ENCODE data around the gene NUCB2. TPM values are rescaled to one million over a fixed set of nuclear protein-coding genes. Genes with fewer than 3 reads are reported as not detected.
A peak's percentile ranks its signal among the peaks of the same experiment; 100 is the strongest.

The NUCB2 gene
- total RNA-seq, 2 donors from 2014 or later, result 60.9 to 111 TPM

DNA sequence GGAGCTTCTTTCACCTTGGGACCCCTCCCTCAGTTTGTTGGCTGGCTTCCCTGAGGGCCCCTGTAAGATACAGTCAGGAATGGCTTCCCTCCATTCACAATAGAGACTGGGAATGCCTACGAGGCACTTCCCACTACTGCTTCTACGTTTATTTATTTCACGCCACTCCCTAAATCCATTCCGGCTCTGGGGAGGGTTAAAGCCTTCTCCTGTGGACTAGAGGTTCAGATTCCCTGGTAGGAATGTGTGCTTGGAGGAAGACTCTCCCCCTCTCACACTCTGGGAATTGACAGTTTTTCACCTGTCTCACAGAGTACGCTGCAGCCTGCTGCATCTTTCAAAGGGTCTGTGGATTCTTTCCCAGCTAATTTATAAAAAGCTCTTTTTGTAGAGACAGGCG, 3.3 kb upstream of the NUCB2 start:
- Histone ChIP-seq H3K9me3 (no peaks in the 10 kb centered on the region), H3K4me1 (no peaks in the 10 kb centered on the region), H3K9ac (ENCODE audit: low read depth in 2 of 2, low read length in 2 of 2) (no peak overlapping the region), H3K27me3 (no peaks in the 10 kb centered on the region), H3K36me3 (no peaks in the 10 kb centered on the region), H3K27ac (no peak overlapping the region), H3K4me3 (no peak overlapping the region)
- TF ChIP-seq CTCF (IDR thresholded peaks at IDR 0.05), result no peak
- intact Hi-C loops (cut with DNase I), result no loop called here
- no peak for DNase-seq

DNA sequence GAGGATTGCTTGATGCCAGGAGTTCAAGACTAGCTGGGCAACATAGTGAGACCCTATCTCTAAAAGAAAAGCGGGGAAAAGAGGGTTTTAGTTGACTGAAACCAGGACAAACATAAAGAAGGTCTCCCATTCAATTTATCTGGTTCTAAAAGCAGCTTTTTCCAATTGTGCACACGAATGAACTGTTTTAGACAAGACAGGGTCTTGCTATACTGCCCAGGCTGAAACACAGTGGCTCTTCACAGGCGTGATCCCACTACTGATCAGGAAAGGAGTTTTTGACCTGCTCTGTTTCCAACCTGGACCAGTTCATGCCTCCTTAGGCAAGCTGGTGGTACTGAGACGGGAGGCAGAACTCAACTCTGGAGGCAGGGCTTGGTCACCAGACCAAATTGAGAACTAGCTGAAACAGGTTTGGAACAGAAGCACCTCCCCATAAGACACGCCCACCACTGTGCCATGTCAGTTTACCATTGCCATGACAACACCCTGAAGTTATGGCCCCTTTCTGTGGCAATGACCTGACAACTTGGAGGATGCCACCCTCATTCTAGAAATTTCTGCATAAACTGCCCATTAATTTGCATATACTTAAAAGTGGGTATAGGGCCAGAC, 2.8 kb upstream of the NUCB2 start:
- H3K27ac ChIP-seq, result no peak overlapping the region
- no peak overlapping the region for H3K4me3 ChIP-seq

GRCh38 chr11:17275400-17276235, 921 bp upstream of the NUCB2 start:
- DNase-seq, result no peak
- Histone ChIP-seq H3K4me1 (no peaks in the 10 kb centered on the region), H3K4me3 (peak overlapping the region; percentile 84), H3K36me3 (no peaks in the 10 kb centered on the region), H3K27ac (peak overlapping the region; percentile 88), H3K27me3 (no peaks in the 10 kb centered on the region), H3K9me3 (no peaks in the 10 kb centered on the region), H3K9ac (ENCODE audit: low read depth in 2 of 2, low read length in 2 of 2) (peak overlapping the region; percentile 72 to 82)
- intact Hi-C loops (cut with DNase I), result loop anchor here (5.0 kb wide), 1 partner anchor 77 kb away; the partner anchor contains the start of gene NCR3LG1
- TF ChIP-seq CTCF (IDR thresholded peaks at IDR 0.05), result no peak

More for the DNA sequence above, 2.8 kb upstream of the NUCB2 start:
- no peak for TF ChIP-seq CTCF (IDR thresholded peaks at IDR 0.05)
- Histone ChIP-seq H3K4me1 (no peaks in the 10 kb centered on the region), H3K36me3 (no peaks in the 10 kb centered on the region), H3K9me3 (no peaks in the 10 kb centered on the region), H3K27me3 (no peaks in the 10 kb centered on the region), H3K9ac (ENCODE audit: low read depth in 2 of 2, low read length in 2 of 2) (no peak overlapping the region)
- DNase-seq, result peak; percentile 37
- intact Hi-C loops (cut with DNase I), result no loop called here

DNA sequence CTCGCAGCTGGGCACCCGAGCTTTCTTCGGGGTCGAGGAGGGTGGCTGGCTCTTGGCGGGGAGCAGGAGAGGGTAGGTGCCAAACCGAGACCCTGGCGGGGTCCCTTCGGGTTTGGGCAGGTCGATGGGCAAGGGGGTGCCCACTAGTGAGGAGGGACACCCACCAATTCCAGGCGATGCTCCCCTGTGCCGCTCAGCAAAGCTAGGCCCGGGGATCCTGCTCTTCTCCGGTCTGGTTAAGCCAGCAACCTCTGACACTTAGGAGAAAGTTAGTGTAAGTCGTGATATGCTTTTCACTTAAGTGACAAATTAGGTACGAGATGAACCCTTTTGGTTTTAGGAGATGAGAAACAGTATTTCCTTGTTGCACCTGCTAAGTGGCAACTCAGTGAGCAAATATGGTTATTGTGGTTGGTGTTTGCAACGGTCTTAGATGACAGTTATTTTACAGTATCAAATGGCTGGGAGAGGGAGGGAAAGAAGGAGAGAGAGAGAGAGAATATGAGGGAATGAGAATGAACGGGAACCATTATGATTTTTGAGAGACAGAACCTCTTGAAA, 565 bp downstream of the NUCB2 start:
- TF ChIP-seq CTCF (IDR thresholded peaks at IDR 0.05), result no peak
- Histone ChIP-seq H3K9me3 (no peaks in the 10 kb centered on the region), H3K27ac (peak overlapping the region; percentile 88), H3K27me3 (no peaks in the 10 kb centered on the region), H3K4me3 (peak overlapping the region; percentile 84), H3K4me1 (no peaks in the 10 kb centered on the region), H3K36me3 (no peaks in the 10 kb centered on the region), H3K9ac (ENCODE audit: low read depth in 2 of 2, low read length in 2 of 2) (peak overlapping the region; percentile 72 to 80)
- DNase-seq, result no peak
- intact Hi-C loops (cut with DNase I), result loop anchor here (5.0 kb wide), 1 partner anchor 75 kb away; the partner anchor contains the start of gene NCR3LG1

DNA sequence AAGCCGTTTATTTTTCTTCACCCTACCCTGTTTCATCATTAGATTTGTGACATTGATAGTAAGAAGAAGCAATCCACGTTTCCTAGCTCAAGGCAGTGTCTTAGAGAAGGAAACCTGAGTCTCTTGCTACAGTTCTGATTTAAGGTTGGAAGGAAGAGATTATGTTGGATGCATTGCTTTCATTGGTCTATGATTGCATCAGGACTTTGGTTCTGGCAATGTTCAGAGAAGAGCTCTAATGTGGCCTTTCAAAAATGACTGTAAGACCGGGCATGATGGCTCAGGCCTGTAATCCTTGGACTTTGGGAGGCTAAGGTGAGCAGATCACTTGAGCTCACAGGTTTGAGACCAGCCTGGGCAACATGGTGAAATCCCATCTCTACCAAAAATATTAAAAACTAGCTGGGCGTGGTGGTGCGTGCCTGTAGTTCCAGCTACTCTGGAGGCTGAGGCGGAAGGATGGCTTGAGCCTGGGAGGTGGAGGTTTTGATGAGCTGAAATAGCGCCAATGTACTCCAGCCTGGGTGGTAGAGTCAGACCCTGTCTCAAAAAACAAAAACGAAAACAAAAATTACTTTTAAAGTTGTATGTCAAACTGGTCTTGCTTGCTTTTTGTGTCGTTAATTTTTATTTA, 4.1 kb downstream of the NUCB2 start:
- Histone ChIP-seq H3K9me3 (no peaks in the 10 kb centered on the region), H3K27me3 (no peaks in the 10 kb centered on the region), H3K27ac (no peak overlapping the region), H3K9ac (ENCODE audit: low read depth in 2 of 2, low read length in 2 of 2) (no peak overlapping the region), H3K4me3 (no peak overlapping the region), H3K36me3 (no peaks in the 10 kb centered on the region), H3K4me1 (no peaks in the 10 kb centered on the region)
- no peak for DNase-seq
- intact Hi-C loops (cut with DNase I), result no loop called here
- no peak for TF ChIP-seq CTCF (IDR thresholded peaks at IDR 0.05)

All from colonic mucosa (tissue), 4 donors.